SK-N-SH (cell line): Measurements from ENCODE around the gene MEA1. TPM values are rescaled to one million over a fixed set of nuclear protein-coding genes. Genes with fewer than 3 reads are reported as not detected.

Experiments used
- CTCF ChIA-PET: fragments of 300-600, 350-600 bp; formaldehyde crosslinking; extraction: SDS; loops from one replicate; lab custom pipeline; 2021; lab: Yijun Ruan, JAX
- POLR2A ChIA-PET: fragments of 350-600 bp; sonication (Branson Sonifier 250); formaldehyde crosslinking; extraction: SDS; loops from one replicate; lab custom pipeline; 2020; ENCODE audit warnings: antibody characterized with exemption, inconsistent platforms; lab: Yijun Ruan, JAX
- DNase-seq: peaks from one replicate; pipeline ENCODE4 v3.0.0; 2012
- H2AFZ ChIP-seq: fragments of 200-600 bp; sonication (generic); 2 replicates; pipeline ENCODE4 v1.8.1; 2016; ENCODE audit warnings: antibody characterized with exemption, mild to moderate bottlenecking, low read depth
- H3F3A ChIP-seq: fragments of 200-600 bp; sonication (generic); replicated peaks from 2 replicates; pipeline ENCODE3; 2016; ENCODE audit warnings: antibody characterized with exemption, mild to moderate bottlenecking; ENCODE audit not compliant: insufficient read depth
- H3K27ac ChIP-seq, 2 experiments: fragments of 200-500 bp in 1 of 2; fragments of 200-600 bp in 1 of 2; sonication (Bioruptor generic) in 1 of 2; sonication (generic), shearing (Covaris generic) in 1 of 2; 2 replicates each; pipeline versions ENCODE4 v1.5.1 to v1.6.1; 2014 to 2016; ENCODE audit warnings: low read depth in 2 of 2, inconsistent platforms in 1 of 2, low read length in 1 of 2, mild to moderate bottlenecking in 1 of 2, mixed read lengths in 1 of 2
- H3K27me3 ChIP-seq: fragments of 200-600 bp; sonication (generic), shearing (Covaris generic); 2 replicates; pipeline ENCODE4 v1.6.1; 2016; ENCODE audit warnings: mixed run types; ENCODE audit not compliant: insufficient read depth
- H3K36me3 ChIP-seq, 2 experiments: fragments of 200-500 bp in 1 of 2; fragments of 200-600 bp in 1 of 2; sonication (Bioruptor generic) in 1 of 2; sonication (generic) in 1 of 2; replicated peaks in 1 of 2; 2 replicates each; pipeline versions ENCODE3 to v1.5.1; 2014 to 2016; ENCODE audit warnings: low read length in 1 of 2, mild to moderate bottlenecking in 1 of 2; ENCODE audit not compliant: insufficient read depth in 2 of 2, control insufficient read depth in 1 of 2
- H3K4me1 ChIP-seq, 2 experiments: fragments of 200-500 bp in 1 of 2; fragments of 200-600 bp in 1 of 2; sonication (Bioruptor generic) in 1 of 2; sonication (generic), shearing (Covaris generic) in 1 of 2; 2 replicates each; pipeline versions ENCODE4 v1.5.1 to v1.6.1; 2014 to 2016; ENCODE audit warnings: low read depth in 1 of 2, low read length in 1 of 2, mixed run types in 1 of 2; ENCODE audit not compliant: insufficient read depth in 2 of 2, control insufficient read depth in 1 of 2
- H3K4me2 ChIP-seq: fragments of 200-600 bp; sonication (generic), shearing (Covaris generic); 2 replicates; pipeline ENCODE4 v1.6.1; 2017; ENCODE audit warnings: mixed run types
- H3K4me3 ChIP-seq, 2 experiments: fragments of 200-500 bp in 1 of 2; fragments of 200-600 bp in 1 of 2; sonication (Bioruptor generic) in 1 of 2; sonication (generic), shearing (Covaris generic) in 1 of 2; 2 replicates each; pipeline versions ENCODE4 v1.5.1 to v1.8.1; 2014 to 2016; ENCODE audit warnings: low read depth in 2 of 2, inconsistent platforms in 1 of 2, low read length in 1 of 2, mild to moderate bottlenecking in 1 of 2, mixed read lengths in 1 of 2, moderate library complexity in 1 of 2
- H3K79me2 ChIP-seq: fragments of 200-600 bp; sonication (generic); 2 replicates; pipeline ENCODE4 v1.8.1; 2017; ENCODE audit warnings: mild to moderate bottlenecking; ENCODE audit not compliant: insufficient read depth
- H3K9ac ChIP-seq: fragments of 200-600 bp; sonication (generic); 2 replicates; pipeline ENCODE4 v1.6.1; 2017; ENCODE audit warnings: mixed run types
- H3K9me2 ChIP-seq: fragments of 200-600 bp; sonication (generic); 2 replicates; pipeline ENCODE4 v1.6.1; 2017; ENCODE audit warnings: mixed run types
- H3K9me3 ChIP-seq: fragments of 200-600 bp; sonication (generic); 2 replicates; pipeline ENCODE4 v1.6.1; 2017; ENCODE audit warnings: mixed run types, mild to moderate bottlenecking, moderate library complexity
- H4K20me1 ChIP-seq: fragments of 200-600 bp; sonication (generic); 2 replicates; pipeline ENCODE4 v1.6.1; 2017; ENCODE audit warnings: mild to moderate bottlenecking, mixed run types; ENCODE audit not compliant: insufficient read depth
- EP300 ChIP-seq, 2 experiments: IDR thresholded peaks; 2 replicates each; pipeline versions ENCODE4 v1.4.0 to v1.6.1; 2012; ENCODE audit warnings: borderline replicate concordance in 1 of 2, low read depth in 1 of 2, low read length in 1 of 2
- IRF3 ChIP-seq: fragments of 150-350 bp; IDR thresholded peaks from 2 replicates; pipeline ENCODE4 v1.6.1; 2016; ENCODE audit warnings: mild to moderate bottlenecking, low read depth, low read length
- MEF2A ChIP-seq: IDR thresholded peaks from 2 replicates; pipeline ENCODE4 v1.4.0; 2012; ENCODE audit warnings: low read depth, borderline replicate concordance
- NFIC ChIP-seq: IDR thresholded peaks from 2 replicates; pipeline ENCODE4 v1.4.0; 2012; ENCODE audit warnings: borderline replicate concordance
- PBX3 ChIP-seq: IDR thresholded peaks from 2 replicates; pipeline ENCODE4; 2012
- REST ChIP-seq: IDR thresholded peaks from 2 replicates; pipeline ENCODE4 v1.6.1; 2012; ENCODE audit warnings: mild to moderate bottlenecking, low read depth, low read length, moderate library complexity
- RXRA ChIP-seq: IDR thresholded peaks from 2 replicates; pipeline ENCODE4 v1.4.0; 2012; ENCODE audit warnings: low read depth, mild to moderate bottlenecking, borderline replicate concordance
- TCF12 ChIP-seq: IDR thresholded peaks from 2 replicates; pipeline ENCODE4 v1.4.0; 2012
- YY1 ChIP-seq: IDR thresholded peaks from 2 replicates; pipeline ENCODE4 v1.4.0; 2012; ENCODE audit warnings: low read depth, mild to moderate bottlenecking
- ZBTB33 ChIP-seq: IDR thresholded peaks from 2 replicates; pipeline ENCODE4 v1.4.0; 2012; ENCODE audit warnings: low read depth, borderline replicate concordance
- WGBS: methylation state at CpG from one replicate; pipeline ENCODE4 v1.1.6; 2017; ENCODE audit warnings: low lambda C conversion rate; 5-methylcytosine and 5-hydroxymethylcytosine counted together
- polyA plus RNA-seq, 3 experiments: library from polyadenylated mRNA; depleted of rRNA; stranded (reverse); fragments of >200 nt; gene quantifications; 2 replicates each; pipeline ENCODE4 v1.2.3, GENCODE V29; 2012

The MEA1 gene
- polyA plus RNA-seq, 1 of the 3 experiments (the other 2 are of a cell fraction), result 171 TPM

DNA sequence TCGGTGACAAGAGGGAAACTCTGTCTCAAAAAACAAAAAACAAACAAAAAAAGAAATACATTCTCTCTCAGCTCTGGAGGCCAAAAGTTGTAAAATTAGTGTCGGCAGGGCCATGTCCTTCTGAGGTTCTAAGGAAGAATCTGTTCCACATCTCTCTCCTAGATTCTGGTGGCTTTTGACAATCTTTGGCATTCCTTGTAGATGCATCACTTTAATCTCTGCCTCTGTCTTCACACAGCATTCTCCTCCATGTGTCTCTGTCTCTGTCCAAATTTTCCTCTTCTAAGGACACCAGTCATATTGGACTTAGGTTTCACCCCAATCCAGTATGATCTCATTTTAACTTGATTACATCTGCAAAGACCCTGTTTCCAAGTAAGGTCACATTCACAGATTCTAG, 20.3 kb downstream of the MEA1 start (continued):
- TF ChIP-seq TCF12, result no peak

GRCh38 chr6:42989923-42990322, 23.8 kb downstream of the MEA1 start:
- no peaks in the 10 kb centered on the region for H3K9me3 ChIP-seq
- CTCF ChIA-PET, result no interaction called here
- H3K27ac ChIP-seq, result no peak overlapping the region
- no peaks in the 10 kb centered on the region for H3F3A ChIP-seq
- TF ChIP-seq PBX3 (no peak), MEF2A (no peak), IRF3 (no peak), YY1 (no peak), NFIC (no peak), REST (no peak), EP300 (IDR thresholded peaks at IDR 0.05; ENCODE audit: borderline replicate concordance in 1 of 2, low read depth in 1 of 2, low read length in 1 of 2) (no peak), ZBTB33 (no peak), RXRA (no peak)
- no peak overlapping the region for H2AFZ ChIP-seq
- H4K20me1 ChIP-seq, result no peaks in the 10 kb centered on the region
- POLR2A ChIA-PET, result no interaction called here
- 96% methylated on average over 5 of the region's 5 CpGs for WGBS
- H3K27me3 ChIP-seq, result no peaks in the 10 kb centered on the region
- no peak overlapping the region for H3K4me3 ChIP-seq
- H3K4me2 ChIP-seq, result no peak overlapping the region
- no peak for DNase-seq
- H3K79me2 ChIP-seq, result peaks cover 47% of the 10 kb centered on the region
- H3K4me1 ChIP-seq, result peaks cover 17 to 20% of the 10 kb centered on the region in 2 experiments; a peak in 3 of 4 replicates
- H3K36me3 ChIP-seq, result peaks cover 19 to 24% of the 10 kb centered on the region in 2 experiments
- H3K9me2 ChIP-seq, result no peaks in the 10 kb centered on the region
- H3K9ac ChIP-seq, result no peak overlapping the region
